ENCODE measurements around the gene TUFT1.
"Not testable (repeated sequence)": the region's sequence is repeated elsewhere in the genome, so short reads cannot be mapped to it uniquely, and the experiment has no call there.

Gene TUFT1

DNA sequence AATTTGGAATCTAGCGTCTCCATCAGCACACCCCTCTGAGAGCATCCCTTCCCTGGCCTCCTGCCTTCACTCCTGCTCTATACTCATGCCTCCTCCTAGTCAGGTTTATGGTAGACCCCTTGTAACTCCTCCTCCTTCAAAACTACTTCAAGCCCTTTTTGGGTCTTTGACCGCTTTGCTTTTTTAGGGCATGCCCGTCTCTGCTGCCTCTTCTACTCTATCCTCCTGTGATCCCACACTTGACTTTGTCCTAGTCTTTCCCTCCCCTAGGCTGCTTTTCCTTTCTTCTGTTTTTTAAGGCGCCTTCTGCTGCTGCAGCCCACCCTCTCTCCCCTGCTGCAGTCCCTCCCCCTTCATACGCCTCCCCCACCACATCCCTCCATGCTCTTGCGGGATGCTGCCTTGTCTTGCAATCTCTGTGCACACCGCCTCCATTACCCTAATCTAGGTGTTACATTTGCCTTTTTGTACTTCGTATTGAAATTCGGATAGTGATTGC lies 73.2 kb downstream of the TUFT1 start:
- FAIRE-seq = no peak
- DNase-seq (ENCODE audit: low spot score) = no peak

DNA sequence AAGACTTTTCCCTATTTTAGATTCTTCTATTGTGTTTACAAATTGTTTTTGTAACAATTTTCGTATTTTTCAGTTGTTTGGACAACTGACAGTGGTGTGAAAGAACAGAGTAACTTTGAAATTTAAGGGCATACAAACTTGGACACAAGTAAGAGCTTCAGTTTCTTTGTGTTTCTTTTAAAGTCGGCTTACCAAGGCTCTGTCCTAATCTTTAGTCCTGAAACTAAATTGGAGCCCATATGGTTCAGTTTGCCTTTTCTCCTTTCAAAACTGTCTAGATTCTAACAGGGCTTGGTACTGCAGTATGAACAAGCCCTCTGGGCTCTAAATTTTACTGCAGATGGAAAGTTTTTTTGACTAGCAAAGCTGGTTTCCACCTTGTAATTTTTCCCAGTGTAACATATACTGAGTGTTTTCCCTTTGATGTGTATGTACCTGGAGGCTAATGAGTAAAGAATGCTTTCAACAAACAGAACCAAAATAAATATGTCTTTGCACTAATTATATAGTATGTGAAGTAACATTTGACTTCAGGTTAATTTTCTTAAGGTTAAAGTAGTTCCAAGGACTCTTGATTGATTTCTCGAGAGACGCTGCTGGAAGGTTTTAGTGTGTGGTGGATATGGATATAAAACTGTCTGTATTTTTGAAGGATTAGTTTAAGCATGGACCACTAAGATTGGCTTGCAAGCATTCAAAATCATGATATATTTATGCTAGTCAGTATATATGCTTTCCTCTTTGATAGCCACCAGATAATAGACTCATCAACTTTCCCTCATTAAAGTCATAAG lies 75.8 kb downstream of the TUFT1 start:
- DNase-seq (ENCODE audit: low spot score) (no peak), FAIRE-seq (no peak)

DNA sequence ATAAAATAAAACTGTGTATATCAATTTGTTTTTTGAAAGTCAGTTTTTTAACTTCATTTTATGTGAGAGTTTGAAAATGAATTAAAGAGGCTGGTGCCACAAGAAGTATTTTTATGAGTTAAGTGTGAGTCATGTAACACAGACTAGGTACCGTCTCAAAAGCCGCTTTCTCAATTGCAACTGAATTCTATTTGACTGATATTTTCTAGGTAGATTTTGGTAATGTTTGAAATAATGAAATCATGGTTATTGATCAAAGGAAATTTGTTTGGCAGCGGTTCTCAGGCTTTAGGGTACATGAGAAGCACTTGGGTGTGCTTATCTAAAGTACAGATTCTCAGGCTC lies 76.4 kb downstream of the TUFT1 start:
- DNase-seq (ENCODE audit: low spot score) (no peak), FAIRE-seq (peak; percentile 81)

DNA sequence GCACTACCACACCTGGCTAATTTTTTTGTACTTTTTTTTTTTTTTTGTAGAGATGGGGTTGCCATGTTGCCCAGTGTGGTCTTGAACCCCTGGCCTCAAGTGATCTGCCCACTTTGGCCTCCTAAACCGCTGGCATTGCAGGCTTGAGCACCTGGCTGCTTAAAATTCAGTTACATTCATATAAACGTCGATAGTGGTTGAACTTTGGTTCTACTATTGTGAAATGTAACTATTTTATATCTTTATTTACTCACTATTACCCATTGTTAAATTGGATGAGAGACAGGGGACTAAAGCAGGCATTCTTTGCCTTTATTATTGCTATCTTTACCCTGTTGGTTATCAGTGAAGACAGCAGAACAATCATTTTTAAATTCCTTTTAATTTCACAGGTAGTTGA lies 77.9 kb downstream of the TUFT1 start:
- DNase-seq (ENCODE audit: low spot score) = no peak
- FAIRE-seq = no peak

DNA sequence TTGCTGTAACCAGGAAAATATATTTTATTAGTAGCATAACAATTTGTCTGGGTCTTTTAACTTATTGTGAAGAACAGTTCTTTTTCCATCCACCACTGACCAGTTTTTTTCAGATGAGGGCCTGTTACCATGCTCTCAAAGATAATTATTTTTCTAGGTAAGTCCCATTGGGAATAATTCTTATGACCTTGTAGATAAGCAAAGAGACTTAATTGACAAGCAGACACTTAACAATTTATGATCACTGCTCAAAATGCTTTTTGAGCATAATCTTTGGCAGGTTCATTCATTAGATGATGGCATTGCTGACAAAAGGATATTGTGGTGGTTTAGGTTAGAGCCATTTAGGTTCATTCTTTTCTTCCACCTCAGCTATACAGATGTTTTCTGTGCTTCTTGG lies 78.4 kb downstream of the TUFT1 start:
- FAIRE-seq (no peak), DNase-seq (ENCODE audit: low spot score) (no peak)

DNA sequence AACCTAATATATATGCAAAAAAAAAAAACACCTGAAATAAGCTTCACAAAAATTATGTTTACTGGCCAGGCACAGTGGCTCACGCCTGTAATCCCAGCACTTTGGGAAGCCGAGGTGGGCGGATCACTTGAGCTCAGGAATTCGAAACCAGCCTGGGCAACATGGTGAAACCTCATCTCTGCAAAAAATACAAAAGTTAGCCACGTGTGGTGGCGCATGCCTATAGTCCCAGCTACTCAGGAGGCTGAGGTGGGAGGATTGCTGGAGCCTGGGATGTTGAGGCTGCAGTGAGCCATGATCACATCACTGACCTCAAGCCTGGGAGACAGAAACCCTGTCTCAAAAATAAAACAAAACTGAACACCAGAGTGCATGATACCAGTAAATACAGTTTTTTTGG lies 78.9 kb downstream of the TUFT1 start:
- not testable (repeated sequence) for DNase-seq (ENCODE audit: low spot score); FAIRE-seq

DNA sequence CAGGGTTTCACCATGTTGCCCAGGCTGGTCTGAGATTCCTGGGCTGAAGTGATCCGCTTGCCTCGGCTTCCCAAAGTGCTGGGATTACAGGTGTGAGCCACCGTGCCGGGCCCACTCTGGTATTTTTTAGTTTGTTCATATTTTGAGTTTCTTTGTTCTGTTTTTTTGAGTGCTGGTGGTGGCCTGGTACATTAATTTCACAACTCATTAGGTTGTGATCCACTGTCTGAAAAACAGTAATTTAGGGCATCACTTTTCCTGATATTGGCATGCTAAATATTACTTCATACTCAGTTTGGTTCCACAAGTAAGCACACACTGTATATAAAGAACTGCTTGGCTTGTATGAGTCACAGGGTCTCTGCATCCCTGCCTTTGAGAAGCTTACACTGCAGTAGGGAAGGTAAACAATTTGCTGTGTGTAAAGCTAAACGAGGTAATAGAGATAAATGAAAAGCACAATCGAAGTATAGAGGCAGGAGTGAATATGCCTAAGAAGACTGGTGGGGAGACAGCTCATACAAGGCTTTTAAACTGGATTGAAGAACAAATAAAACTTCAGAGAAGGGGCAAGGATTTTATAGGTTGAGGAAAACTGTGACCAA lies 79.5 kb downstream of the TUFT1 start:
- DNase-seq (ENCODE audit: low spot score) (no peak), FAIRE-seq (no peak)

DNA sequence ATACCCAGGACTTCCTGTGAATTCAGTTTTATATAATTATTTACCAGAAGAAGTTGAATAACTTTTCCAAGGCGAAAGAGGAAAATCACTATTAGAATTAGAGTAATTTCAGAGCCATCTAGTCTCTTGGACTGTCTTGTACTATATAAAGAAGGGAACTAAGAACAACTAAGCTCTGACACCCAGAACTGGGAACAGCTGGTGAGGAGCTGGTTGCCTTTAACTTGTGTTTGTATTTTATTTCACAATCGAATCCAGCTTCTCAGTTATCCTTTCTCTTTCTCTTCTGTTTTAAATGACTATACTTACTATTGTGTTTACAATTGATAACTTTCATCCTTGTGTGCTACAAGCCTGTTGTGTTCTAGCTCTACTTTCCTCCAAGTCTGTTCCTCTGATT lies 80.2 kb downstream of the TUFT1 start:
- FAIRE-seq (no peak), DNase-seq (ENCODE audit: low spot score) (no peak)

DNA sequence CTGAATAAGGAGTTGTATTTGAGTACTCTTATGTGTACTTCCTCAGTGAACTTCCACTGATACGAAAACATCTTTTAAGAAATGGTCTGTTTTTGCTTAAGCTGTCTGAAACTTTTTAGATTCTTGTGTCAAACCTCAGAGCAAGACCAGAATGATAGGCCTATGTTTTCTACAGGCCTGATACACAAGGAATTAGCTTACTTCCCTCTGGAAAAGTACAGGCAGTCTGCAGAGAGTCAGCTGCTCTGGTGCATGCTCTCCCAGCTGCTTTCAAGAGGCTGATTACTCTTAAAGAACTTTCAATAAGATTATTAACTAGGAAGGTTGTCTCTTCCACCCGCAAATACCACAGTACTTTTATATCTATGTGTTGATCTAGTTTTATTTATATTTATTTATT lies 81.2 kb downstream of the TUFT1 start:
- FAIRE-seq (no peak), DNase-seq (ENCODE audit: low spot score) (no peak)

DNA sequence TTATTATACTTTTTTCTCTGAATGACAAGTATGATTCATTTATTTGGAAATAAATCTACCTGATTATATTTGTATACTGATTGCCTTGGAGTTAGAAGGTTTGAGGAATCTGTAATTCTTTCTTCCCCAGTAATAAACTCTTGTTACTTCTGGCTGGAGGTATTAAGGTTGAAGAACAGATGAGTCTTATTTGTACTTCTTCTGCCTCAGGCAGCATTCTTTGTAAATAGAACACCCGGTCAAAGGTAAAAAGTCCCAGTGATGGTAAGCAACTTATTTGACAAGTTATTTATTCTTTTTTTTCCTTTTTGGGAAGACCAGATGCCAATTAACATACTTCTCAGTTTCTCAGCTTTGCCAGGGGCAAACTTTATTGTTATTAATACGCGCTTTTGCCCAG lies 84.7 kb downstream of the TUFT1 start:
- FAIRE-seq (no peak), DNase-seq (ENCODE audit: low spot score) (no peak)

DNA sequence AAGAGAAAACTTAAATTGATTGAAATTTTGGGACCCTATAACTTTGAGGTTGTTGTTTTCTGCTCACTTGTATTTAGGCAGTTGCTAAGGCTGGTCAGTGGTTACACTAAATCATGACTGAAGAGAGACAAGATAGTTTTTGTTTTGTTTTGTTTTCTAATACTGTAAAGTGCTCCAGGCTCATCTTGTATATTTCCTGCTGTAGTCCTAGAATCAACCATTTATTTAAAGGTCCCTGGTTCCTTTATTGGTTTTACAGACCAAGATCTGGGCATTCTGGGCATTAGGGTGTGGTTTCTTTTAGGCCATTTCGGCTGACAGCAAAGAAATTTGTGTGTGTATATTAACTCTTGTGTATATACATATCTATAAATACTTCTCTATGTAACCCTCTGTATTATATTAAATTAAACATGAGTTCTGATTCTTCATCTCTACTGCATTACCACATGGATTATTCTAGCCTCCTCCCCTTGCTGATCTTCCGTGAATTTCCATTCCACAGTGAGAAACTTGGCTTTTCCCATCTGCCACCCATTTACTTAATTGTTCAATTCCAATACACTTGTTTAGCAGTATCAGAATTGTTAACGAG lies 86.7 kb downstream of the TUFT1 start:
- DNase-seq (ENCODE audit: low spot score) (no peak), FAIRE-seq (no peak)

DNA sequence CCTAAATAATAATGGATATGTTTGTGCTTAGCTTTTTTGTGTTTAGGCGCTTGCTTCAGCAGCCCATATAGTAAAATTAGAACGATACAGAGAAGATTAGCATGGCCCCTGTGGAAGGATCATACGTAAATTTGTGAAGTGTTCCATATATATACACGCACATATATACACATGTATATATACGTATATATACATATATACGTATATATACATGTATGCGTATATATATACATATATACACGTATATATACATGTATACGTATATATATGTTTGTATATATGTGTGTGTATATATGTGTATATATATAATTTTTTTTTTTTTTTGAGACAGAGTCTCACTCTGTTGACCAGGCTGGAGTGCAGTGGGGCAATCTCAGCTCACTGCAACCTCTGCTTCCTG lies 89.2 kb downstream of the TUFT1 start:
- FAIRE-seq (no peak), DNase-seq (ENCODE audit: low spot score) (no peak)
